GM23248 (cell line): ENCODE measurements around the gene ZNF101.

Experiments used
- EZH2 ChIP-seq: fragments of 200-600 bp; sonication (generic); IDR thresholded peaks from 2 replicates; pipeline ENCODE4 v1.6.1; 2018; ENCODE audit warnings: antibody characterized with exemption, mild to moderate bottlenecking; ENCODE audit not compliant: insufficient read depth, poor library complexity, severe bottlenecking
- EZH2phosphoT487 ChIP-seq: fragments of 200-600 bp; sonication (generic); IDR thresholded peaks from 2 replicates; pipeline ENCODE4 v1.6.1; 2018; ENCODE audit warnings: antibody characterized with exemption, moderate library complexity, mild to moderate bottlenecking, low read depth; ENCODE audit not compliant: insufficient read depth

GRCh38 chr19:19662871-19663255 is 5.8 kb upstream of the ZNF101 start:
- TF ChIP-seq EZH2 (no peak), EZH2phosphoT487 (no peak)
